ENCODE results near the gene TCEAL7.
"Not testable (repeated sequence)": the region's sequence is repeated elsewhere in the genome, so short reads cannot be mapped to it uniquely, and the experiment has no call there.

Gene TCEAL7

GRCh38 chrX:103329991-103330390, at the start of gene TCEAL7:
TSS of gene TCEAL7 (plus strand) at chrX:103330239. CDS start at chrX:103331404, 1,165 bp downstream.
- Histone ChIP-seq H3K9ac (ENCODE audit: low read length) (no peak within 1 kb of the TSS), H3K9me3 (ENCODE audit: low read length) (no peaks in the 10 kb centered on the region), H3K4me1 (ENCODE audit: insufficient read depth, low read length) (no peaks in the 10 kb centered on the region), H3K27me3 (ENCODE audit: control insufficient read depth in 1 of 2, insufficient read depth in 2 of 2, low read length in 2 of 2) (peaks cover 0 to 6% of the 10 kb centered on the region in 2 donors), H3K27ac (ENCODE audit: low read depth, low read length) (peak within 1 kb of the TSS; percentile 60), H3K4me3 (ENCODE audit: low read depth in 1 of 2, low read length in 2 of 2) (peak within 1 kb of the TSS; percentile 44 to 51), H3K36me3 (ENCODE audit: insufficient read depth, low read length) (no peaks in the 10 kb centered on the region)

GRCh38 chrX:103293118-103293517, 36.9 kb upstream of the TCEAL7 start:
- H3K27ac ChIP-seq (ENCODE audit: low read depth, low read length), result no peak overlapping the region
- no peaks in the 10 kb centered on the region for H3K36me3 ChIP-seq (ENCODE audit: insufficient read depth, low read length)
- H3K4me3 ChIP-seq (ENCODE audit: low read depth in 1 of 2, low read length in 2 of 2), result no peak overlapping the region
- H3K9me3 ChIP-seq (ENCODE audit: low read length), result no peaks in the 10 kb centered on the region
- H3K27me3 ChIP-seq (ENCODE audit: control insufficient read depth in 1 of 2, insufficient read depth in 2 of 2, low read length in 2 of 2), result no peaks in the 10 kb centered on the region
- H3K4me1 ChIP-seq (ENCODE audit: insufficient read depth, low read length), result no peaks in the 10 kb centered on the region
- H3K9ac ChIP-seq (ENCODE audit: low read length), result no peak overlapping the region

- no peaks in the 10 kb centered on the region for H3K36me3 ChIP-seq (ENCODE audit: insufficient read depth, low read length)
- H3K9ac ChIP-seq (ENCODE audit: low read length), result no peak overlapping the region
- no peaks in the 10 kb centered on the region for H3K9me3 ChIP-seq (ENCODE audit: low read length)
- H3K27me3 ChIP-seq (ENCODE audit: control insufficient read depth in 1 of 2, insufficient read depth in 2 of 2, low read length in 2 of 2), result peaks cover 0 to 5% of the 10 kb centered on the region in 2 donors
- no peaks in the 10 kb centered on the region for H3K4me1 ChIP-seq (ENCODE audit: insufficient read depth, low read length)
- no peak overlapping the region for H3K27ac ChIP-seq (ENCODE audit: low read depth, low read length)
- no peak overlapping the region for H3K4me3 ChIP-seq (ENCODE audit: low read depth in 1 of 2, low read length in 2 of 2)
These were observed 25.3 kb upstream of the TCEAL7 start for GRCh38 chrX:103304705-103305104.

- H3K9me3 ChIP-seq (ENCODE audit: low read length); H3K36me3 ChIP-seq (ENCODE audit: insufficient read depth, low read length); H3K27ac ChIP-seq (ENCODE audit: low read depth, low read length); H3K4me3 ChIP-seq (ENCODE audit: low read depth in 1 of 2, low read length in 2 of 2); H3K27me3 ChIP-seq (ENCODE audit: control insufficient read depth in 1 of 2, insufficient read depth in 2 of 2, low read length in 2 of 2); H3K9ac ChIP-seq (ENCODE audit: low read length); H3K4me1 ChIP-seq (ENCODE audit: insufficient read depth, low read length): not testable (repeated sequence)
These were observed 24.4 kb upstream of the TCEAL7 start for GRCh38 chrX:103305666-103306065.

- H3K4me3 ChIP-seq (ENCODE audit: low read depth in 1 of 2, low read length in 2 of 2), result peak overlapping the region in 1 of 2 donors; percentile 59
- no peaks in the 10 kb centered on the region for H3K36me3 ChIP-seq (ENCODE audit: insufficient read depth, low read length)
- no peaks in the 10 kb centered on the region for H3K9me3 ChIP-seq (ENCODE audit: low read length)
- peaks cover 5 to 16% of the 10 kb centered on the region in 2 donors for H3K27me3 ChIP-seq (ENCODE audit: control insufficient read depth in 1 of 2, insufficient read depth in 2 of 2, low read length in 2 of 2)
- H3K4me1 ChIP-seq (ENCODE audit: insufficient read depth, low read length), result no peaks in the 10 kb centered on the region
- no peak overlapping the region for H3K27ac ChIP-seq (ENCODE audit: low read depth, low read length)
- no peak overlapping the region for H3K9ac ChIP-seq (ENCODE audit: low read length)
These were observed 20.0 kb upstream of the TCEAL7 start for GRCh38 chrX:103309860-103310554.

GRCh38 chrX:103310555-103311398, 19.3 kb upstream of the TCEAL7 start, which contains the start of gene BEX2:
TSS of gene BEX2 (minus strand) at chrX:103310990. CDS start at chrX:103309976, 1,014 bp downstream.
- H3K4me1 ChIP-seq (ENCODE audit: insufficient read depth, low read length), result no peaks in the 10 kb centered on the region
- H3K9ac ChIP-seq (ENCODE audit: low read length), result no peak within 1 kb of the TSS
- no peaks in the 10 kb centered on the region for H3K36me3 ChIP-seq (ENCODE audit: insufficient read depth, low read length)
- H3K4me3 ChIP-seq (ENCODE audit: low read depth in 1 of 2, low read length in 2 of 2), result peak within 1 kb of the TSS; percentile 37 to 59
- no peaks in the 10 kb centered on the region for H3K9me3 ChIP-seq (ENCODE audit: low read length)
- peaks cover 5 to 16% of the 10 kb centered on the region in 2 donors for H3K27me3 ChIP-seq (ENCODE audit: control insufficient read depth in 1 of 2, insufficient read depth in 2 of 2, low read length in 2 of 2)
- H3K27ac ChIP-seq (ENCODE audit: low read depth, low read length), result no peak within 1 kb of the TSS

- Histone ChIP-seq H3K9ac (ENCODE audit: low read length) (no peak overlapping the region), H3K27me3 (ENCODE audit: control insufficient read depth in 1 of 2, insufficient read depth in 2 of 2, low read length in 2 of 2) (peaks cover 5 to 16% of the 10 kb centered on the region in 2 donors), H3K9me3 (ENCODE audit: low read length) (no peaks in the 10 kb centered on the region), H3K4me3 (ENCODE audit: low read depth in 1 of 2, low read length in 2 of 2) (no peak overlapping the region), H3K36me3 (ENCODE audit: insufficient read depth, low read length) (no peaks in the 10 kb centered on the region), H3K27ac (ENCODE audit: low read depth, low read length) (no peak overlapping the region), H3K4me1 (ENCODE audit: insufficient read depth, low read length) (no peaks in the 10 kb centered on the region)
These were observed 18.6 kb upstream of the TCEAL7 start for GRCh38 chrX:103311399-103311780.

- peaks cover 0 to 6% of the 10 kb centered on the region in 2 donors for H3K27me3 ChIP-seq (ENCODE audit: control insufficient read depth in 1 of 2, insufficient read depth in 2 of 2, low read length in 2 of 2)
- H3K4me1 ChIP-seq (ENCODE audit: insufficient read depth, low read length), result no peaks in the 10 kb centered on the region
- H3K36me3 ChIP-seq (ENCODE audit: insufficient read depth, low read length), result no peaks in the 10 kb centered on the region
- no peak overlapping the region for H3K9ac ChIP-seq (ENCODE audit: low read length)
- H3K4me3 ChIP-seq (ENCODE audit: low read depth in 1 of 2, low read length in 2 of 2), result peak overlapping the region; percentile 44 to 51
- H3K27ac ChIP-seq (ENCODE audit: low read depth, low read length), result peak overlapping the region; percentile 7
- no peaks in the 10 kb centered on the region for H3K9me3 ChIP-seq (ENCODE audit: low read length)
These were observed 746 bp downstream of the TCEAL7 start for GRCh38 chrX:103330681-103331288.

- Histone ChIP-seq H3K9me3 (ENCODE audit: low read length) (no peaks in the 10 kb centered on the region), H3K36me3 (ENCODE audit: insufficient read depth, low read length) (no peaks in the 10 kb centered on the region), H3K4me1 (ENCODE audit: insufficient read depth, low read length) (no peaks in the 10 kb centered on the region), H3K4me3 (ENCODE audit: low read depth in 1 of 2, low read length in 2 of 2) (no peak overlapping the region), H3K27ac (ENCODE audit: low read depth, low read length) (no peak overlapping the region), H3K27me3 (ENCODE audit: control insufficient read depth in 1 of 2, insufficient read depth in 2 of 2, low read length in 2 of 2) (no peaks in the 10 kb centered on the region), H3K9ac (ENCODE audit: low read length) (no peak overlapping the region)
These were observed 8.6 kb downstream of the TCEAL7 start for GRCh38 chrX:103338663-103339062.

GRCh38 chrX:103343105-103343504, 13.1 kb downstream of the TCEAL7 start:
- Histone ChIP-seq H3K4me1 (ENCODE audit: insufficient read depth, low read length) (no peaks in the 10 kb centered on the region), H3K27me3 (ENCODE audit: control insufficient read depth in 1 of 2, insufficient read depth in 2 of 2, low read length in 2 of 2) (peaks cover 0 to 7% of the 10 kb centered on the region in 2 donors), H3K4me3 (ENCODE audit: low read depth in 1 of 2, low read length in 2 of 2) (no peak overlapping the region), H3K9ac (ENCODE audit: low read length) (no peak overlapping the region), H3K27ac (ENCODE audit: low read depth, low read length) (no peak overlapping the region), H3K9me3 (ENCODE audit: low read length) (no peaks in the 10 kb centered on the region), H3K36me3 (ENCODE audit: insufficient read depth, low read length) (no peaks in the 10 kb centered on the region)

- no peaks in the 10 kb centered on the region for H3K4me1 ChIP-seq (ENCODE audit: insufficient read depth, low read length)
- no peak overlapping the region for H3K9ac ChIP-seq (ENCODE audit: low read length)
- no peak overlapping the region for H3K27ac ChIP-seq (ENCODE audit: low read depth, low read length)
- H3K36me3 ChIP-seq (ENCODE audit: insufficient read depth, low read length), result no peaks in the 10 kb centered on the region
- no peaks in the 10 kb centered on the region for H3K9me3 ChIP-seq (ENCODE audit: low read length)
- H3K4me3 ChIP-seq (ENCODE audit: low read depth in 1 of 2, low read length in 2 of 2), result no peak overlapping the region
- H3K27me3 ChIP-seq (ENCODE audit: control insufficient read depth in 1 of 2, insufficient read depth in 2 of 2, low read length in 2 of 2), result peaks cover 0 to 12% of the 10 kb centered on the region in 2 donors
These were observed 14.6 kb downstream of the TCEAL7 start for GRCh38 chrX:103344606-103345005.
